AG10803 (cell line): ENCODE measurements around the gene RALB.
A peak's percentile ranks its signal among the peaks of the same experiment; 100 is the strongest.
"Not testable (repeated sequence)": the region's sequence is repeated elsewhere in the genome, so short reads cannot be mapped to it uniquely, and the experiment has no call there.

ENCODE experiments used
- DNase-seq: peaks from one replicate; pipeline ENCODE4 v3.0.0; 2010; ENCODE audit warnings: low read depth
- H3K4me3 ChIP-seq: 2 replicates; pipeline ENCODE4 v1.5.1; 2011; ENCODE audit warnings: mild to moderate bottlenecking, low read length, control low read depth
- CTCF ChIP-seq: conservative IDR thresholded peaks from 2 replicates; pipeline ENCODE4 v1.5.1; 2011; ENCODE audit warnings: mild to moderate bottlenecking, low read length, control low read depth, inconsistent platforms

RALB gene

DNA sequence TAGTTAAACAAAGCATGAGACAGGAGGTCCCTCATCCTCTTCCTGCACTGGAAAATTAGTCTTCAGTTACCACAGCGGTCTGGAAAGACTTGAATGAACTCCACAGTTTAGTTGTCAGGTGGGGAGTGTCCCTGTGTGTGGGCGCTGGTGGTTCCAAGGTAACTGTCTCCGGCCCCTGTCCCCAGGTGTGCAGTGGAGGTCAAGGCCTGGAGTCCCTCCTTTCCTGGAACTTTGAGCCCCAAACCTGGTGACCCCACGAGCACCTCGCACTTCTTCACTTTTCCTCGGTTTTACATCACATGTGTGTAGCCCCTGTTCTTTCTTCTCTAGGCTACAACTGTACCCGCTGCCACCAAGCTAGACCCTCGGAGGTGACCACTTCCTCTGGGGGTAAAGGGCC lies 65.3 kb downstream of the RALB start:
- DNase-seq, result no peak
- TF ChIP-seq CTCF, result no peak
- no peak overlapping the region for H3K4me3 ChIP-seq

GRCh38 chr2:120318626-120319025 lies 66.0 kb downstream of the RALB start:
- no peak for DNase-seq
- no peak overlapping the region for H3K4me3 ChIP-seq
- no peak for TF ChIP-seq CTCF

GRCh38 chr2:120319123-120319522 lies 66.5 kb downstream of the RALB start:
- DNase-seq, result no peak
- TF ChIP-seq CTCF, result no peak
- no peak overlapping the region for H3K4me3 ChIP-seq

GRCh38 chr2:120319686-120320317 lies 67.2 kb downstream of the RALB start:
- H3K4me3 ChIP-seq, result no peak overlapping the region
- TF ChIP-seq CTCF, result no peak
- DNase-seq, result no peak

DNA sequence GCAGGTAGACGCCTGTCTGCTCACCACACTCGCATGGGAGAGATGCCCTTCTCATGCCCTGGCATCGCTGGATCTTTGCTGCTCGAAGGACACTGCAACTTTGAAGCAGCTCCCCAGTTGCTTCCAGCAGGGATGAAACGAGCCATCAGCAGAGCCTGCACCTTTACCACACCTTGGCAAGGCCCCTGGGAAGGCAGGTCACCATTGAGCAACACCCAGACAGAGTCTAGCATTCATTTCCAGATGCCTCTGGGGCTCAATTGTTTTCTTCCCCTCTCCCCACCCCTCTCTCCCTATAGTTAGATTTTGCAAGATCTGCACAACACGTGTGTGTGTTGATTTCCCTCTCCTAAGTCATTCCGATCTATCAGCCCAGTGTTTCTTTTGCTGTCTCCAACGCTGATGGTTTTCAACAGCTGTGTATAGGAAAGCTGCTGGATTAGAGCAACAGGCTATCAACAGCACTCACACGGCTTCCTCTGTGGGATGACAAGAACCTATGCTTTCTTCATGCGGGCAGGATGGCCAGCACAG lies 67.7 kb downstream of the RALB start:
- no peak overlapping the region for H3K4me3 ChIP-seq
- DNase-seq, result peak; percentile 10
- TF ChIP-seq CTCF, result no peak

GRCh38 chr2:120320887-120321556 lies 68.4 kb downstream of the RALB start:
- not testable (repeated sequence) for DNase-seq

DNA sequence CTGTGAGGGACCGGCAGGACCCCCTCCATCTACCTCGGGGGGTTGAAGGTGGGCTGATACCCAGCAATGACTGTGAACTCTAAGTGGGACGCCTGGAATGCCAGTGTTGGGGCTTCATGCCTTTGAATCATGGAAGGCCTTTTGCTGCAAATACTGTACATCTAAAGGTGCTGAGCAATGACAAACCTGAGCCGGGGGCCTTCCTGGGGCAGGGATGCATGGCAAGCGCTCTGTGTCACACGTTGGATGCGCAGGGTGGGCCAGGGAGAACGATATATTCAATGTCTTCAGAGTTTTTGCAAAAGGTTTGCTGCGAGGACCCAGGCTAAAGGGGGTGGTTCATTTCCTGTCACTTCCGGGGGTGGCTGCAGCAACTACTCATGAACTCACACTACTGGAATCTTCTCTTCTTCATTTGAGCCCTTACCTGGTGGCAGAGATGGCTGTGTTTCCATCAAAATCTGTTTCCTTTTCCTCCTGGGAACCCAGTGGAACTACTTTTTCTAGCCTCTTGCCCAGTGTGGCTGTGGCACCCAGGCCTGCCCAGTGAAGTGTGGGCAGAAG lies 69.2 kb downstream of the RALB start:
- TF ChIP-seq CTCF, result no peak
- H3K4me3 ChIP-seq, result no peak overlapping the region
- DNase-seq, result no peak

More at GRCh38 chr2:120320887-120321556, 68.4 kb downstream of the RALB start:
- not testable (repeated sequence) for H3K4me3 ChIP-seq
